Measurements from ENCODE around the gene SIVA1. TPM values are rescaled to one million over a fixed set of nuclear protein-coding genes. Genes with fewer than 3 reads are reported as not detected.

The SIVA1 gene
- total RNA-seq, 4 donors from 2014 or later, result 189 to 397 (median 203) TPM

DNA sequence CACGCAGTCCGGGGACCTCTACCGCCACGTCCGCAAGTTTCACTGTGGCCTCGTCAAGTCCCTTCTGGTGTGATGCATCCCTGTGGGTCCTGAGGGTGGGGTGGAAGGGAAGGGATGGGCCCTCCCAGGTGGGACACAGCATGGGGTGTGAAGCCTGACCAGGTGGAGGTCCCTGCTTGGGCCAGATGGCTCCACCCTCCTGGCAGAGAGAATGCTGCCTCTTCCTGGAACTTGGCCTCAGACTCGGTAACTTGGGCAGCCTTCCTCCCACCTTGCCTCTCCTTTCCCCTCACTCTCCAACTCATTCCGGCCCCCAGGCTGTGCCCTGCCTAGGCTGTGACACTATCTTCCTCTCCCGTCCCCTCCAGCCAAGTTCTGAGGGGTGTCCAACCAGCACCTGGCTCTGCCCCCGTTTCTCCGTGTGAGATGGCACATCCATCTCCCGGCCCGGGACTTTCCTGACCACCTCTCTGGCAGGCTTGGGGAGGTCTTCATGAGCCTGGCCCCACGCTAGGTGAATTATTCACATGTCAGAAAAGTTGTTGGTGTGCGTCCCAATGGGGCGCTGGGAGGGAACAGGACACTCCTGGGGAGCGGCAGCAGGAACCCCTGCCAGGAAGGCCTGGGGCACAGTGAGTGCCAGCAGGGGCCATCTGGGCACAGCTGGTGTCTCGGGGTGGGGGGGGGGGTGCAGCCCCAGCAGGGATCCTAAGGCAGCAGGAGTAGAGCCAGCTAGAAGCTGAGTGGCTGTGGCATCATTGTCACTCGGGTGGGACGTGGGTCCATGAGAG lies 49.6 kb downstream of the SIVA1 start:
- WGBS, 2 donors (ENCODE audit: low coverage in 1 of 2), result 60 to 89% methylated on average over 1 to 20 of the region's 20 CpGs
- intact Hi-C loops (cut with DNase I; ENCODE audit: low total_unique reads) (no loop called here), in situ Hi-C loops (cut with MboI; ENCODE audit: low pct_ligation_motif_present in 1 of 4, low pct_unique_long_range_greater_than_20kb in 1 of 4, low sequenced_read_pairs in 3 of 4) (no loop called here)
- no peak overlapping the region for H3K27ac ChIP-seq
- no peaks in the 10 kb centered on the region for H3K9me3 ChIP-seq
- no peak for DNase-seq
- H3K36me3 ChIP-seq, result no peaks in the 10 kb centered on the region
- H3K27me3 ChIP-seq, result no peaks in the 10 kb centered on the region
- H3K4me3 ChIP-seq, result no peak overlapping the region
- peaks cover 9 to 34% (median 22%) of the 10 kb centered on the region in 4 donors for H3K4me1 ChIP-seq
- TF ChIP-seq, protein P1, sequence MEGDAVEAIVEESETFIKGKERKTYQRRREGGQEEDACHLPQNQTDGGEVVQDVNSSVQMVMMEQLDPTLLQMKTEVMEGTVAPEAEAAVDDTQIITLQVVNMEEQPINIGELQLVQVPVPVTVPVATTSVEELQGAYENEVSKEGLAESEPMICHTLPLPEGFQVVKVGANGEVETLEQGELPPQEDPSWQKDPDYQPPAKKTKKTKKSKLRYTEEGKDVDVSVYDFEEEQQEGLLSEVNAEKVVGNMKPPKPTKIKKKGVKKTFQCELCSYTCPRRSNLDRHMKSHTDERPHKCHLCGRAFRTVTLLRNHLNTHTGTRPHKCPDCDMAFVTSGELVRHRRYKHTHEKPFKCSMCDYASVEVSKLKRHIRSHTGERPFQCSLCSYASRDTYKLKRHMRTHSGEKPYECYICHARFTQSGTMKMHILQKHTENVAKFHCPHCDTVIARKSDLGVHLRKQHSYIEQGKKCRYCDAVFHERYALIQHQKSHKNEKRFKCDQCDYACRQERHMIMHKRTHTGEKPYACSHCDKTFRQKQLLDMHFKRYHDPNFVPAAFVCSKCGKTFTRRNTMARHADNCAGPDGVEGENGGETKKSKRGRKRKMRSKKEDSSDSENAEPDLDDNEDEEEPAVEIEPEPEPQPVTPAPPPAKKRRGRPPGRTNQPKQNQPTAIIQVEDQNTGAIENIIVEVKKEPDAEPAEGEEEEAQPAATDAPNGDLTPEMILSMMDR (IDR thresholded peaks at IDR 0.05), result no peak
- TF ChIP-seq POLR2A (IDR thresholded peaks at IDR 0.05) (no peak), EP300 (IDR thresholded peaks at IDR 0.05; ENCODE audit: low read depth) (no peak)

DNA sequence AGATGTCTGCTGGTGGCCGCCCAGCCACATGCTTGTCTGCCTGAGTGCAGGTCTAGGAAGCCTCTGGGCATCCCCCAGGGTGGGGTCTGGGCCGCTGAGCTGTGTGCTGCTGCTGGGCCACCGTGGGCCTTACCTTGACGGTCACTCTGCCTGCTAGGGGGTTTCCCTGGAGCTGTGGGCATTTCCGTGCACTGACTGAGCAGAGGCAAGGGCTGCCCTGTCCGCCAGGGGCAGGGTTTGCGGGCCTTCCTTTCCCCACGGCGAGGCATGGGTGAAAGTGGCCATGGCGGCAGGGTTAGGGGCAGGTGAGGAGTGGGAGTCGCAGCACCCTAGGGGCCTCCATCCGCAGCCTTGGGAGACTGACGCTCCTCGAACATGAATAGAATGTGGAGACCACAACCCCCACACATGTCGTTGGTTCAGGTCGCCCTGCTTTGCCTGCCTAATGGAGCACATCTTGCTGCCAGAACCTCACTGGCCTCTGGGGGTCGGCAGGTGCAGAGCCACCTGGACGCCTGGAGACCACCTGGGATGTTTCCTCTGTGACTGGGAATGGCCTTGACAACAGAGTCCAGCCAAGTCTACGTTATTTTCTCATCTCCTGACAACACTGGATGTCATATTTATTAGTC lies 50.4 kb downstream of the SIVA1 start:
- 84 to 100% methylated on average over 3 to 18 of the region's 19 CpGs for WGBS, 2 donors (ENCODE audit: low coverage in 1 of 2)
- Histone ChIP-seq H3K4me1 (peaks cover 9 to 27% (median 20%) of the 10 kb centered on the region in 4 donors), H3K9me3 (no peaks in the 10 kb centered on the region)

DNA sequence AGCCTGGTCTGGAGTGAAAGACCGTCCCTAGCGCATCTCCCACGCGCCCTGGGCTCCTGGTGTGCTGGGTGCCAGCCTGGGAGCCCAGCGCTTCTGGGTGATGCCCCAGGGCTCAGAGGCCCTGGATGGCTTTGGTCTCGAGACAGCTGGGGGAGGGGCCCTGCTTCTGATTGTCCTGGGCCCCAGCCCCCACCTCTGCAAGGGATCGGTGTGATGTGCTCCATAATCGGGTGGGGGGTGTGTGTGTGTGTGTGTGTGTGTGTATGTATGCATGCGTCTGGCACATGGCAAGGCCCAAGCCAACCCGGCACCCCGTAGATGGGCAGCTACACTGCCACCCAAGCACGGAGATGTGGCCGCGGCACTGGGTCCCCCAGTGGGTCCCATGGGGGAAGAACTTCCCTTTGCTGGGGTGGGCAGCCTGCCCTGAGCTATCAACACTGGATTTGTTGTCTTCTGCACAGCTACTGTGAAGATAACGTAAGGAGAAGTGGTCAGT lies 51.0 kb downstream of the SIVA1 start:
- intact Hi-C loops (cut with DNase I; ENCODE audit: low total_unique reads), result no loop called here
- H3K4me1 ChIP-seq, result peaks cover 9 to 27% (median 20%) of the 10 kb centered on the region in 4 donors

More for the DNA sequence above, 50.4 kb downstream of the SIVA1 start:
- no peak for TF ChIP-seq POLR2AphosphoS5 (IDR thresholded peaks at IDR 0.05)
- Histone ChIP-seq H3K27me3 (no peaks in the 10 kb centered on the region), H3K36me3 (no peaks in the 10 kb centered on the region), H3K4me3 (no peak overlapping the region), H3K27ac (no peak overlapping the region)
- in situ Hi-C loops (cut with MboI; ENCODE audit: low pct_ligation_motif_present in 1 of 4, low pct_unique_long_range_greater_than_20kb in 1 of 4, low sequenced_read_pairs in 3 of 4), result no loop called here
- intact Hi-C loops (cut with DNase I; ENCODE audit: low total_unique reads), result no loop called here
- no peak for DNase-seq

DNA sequence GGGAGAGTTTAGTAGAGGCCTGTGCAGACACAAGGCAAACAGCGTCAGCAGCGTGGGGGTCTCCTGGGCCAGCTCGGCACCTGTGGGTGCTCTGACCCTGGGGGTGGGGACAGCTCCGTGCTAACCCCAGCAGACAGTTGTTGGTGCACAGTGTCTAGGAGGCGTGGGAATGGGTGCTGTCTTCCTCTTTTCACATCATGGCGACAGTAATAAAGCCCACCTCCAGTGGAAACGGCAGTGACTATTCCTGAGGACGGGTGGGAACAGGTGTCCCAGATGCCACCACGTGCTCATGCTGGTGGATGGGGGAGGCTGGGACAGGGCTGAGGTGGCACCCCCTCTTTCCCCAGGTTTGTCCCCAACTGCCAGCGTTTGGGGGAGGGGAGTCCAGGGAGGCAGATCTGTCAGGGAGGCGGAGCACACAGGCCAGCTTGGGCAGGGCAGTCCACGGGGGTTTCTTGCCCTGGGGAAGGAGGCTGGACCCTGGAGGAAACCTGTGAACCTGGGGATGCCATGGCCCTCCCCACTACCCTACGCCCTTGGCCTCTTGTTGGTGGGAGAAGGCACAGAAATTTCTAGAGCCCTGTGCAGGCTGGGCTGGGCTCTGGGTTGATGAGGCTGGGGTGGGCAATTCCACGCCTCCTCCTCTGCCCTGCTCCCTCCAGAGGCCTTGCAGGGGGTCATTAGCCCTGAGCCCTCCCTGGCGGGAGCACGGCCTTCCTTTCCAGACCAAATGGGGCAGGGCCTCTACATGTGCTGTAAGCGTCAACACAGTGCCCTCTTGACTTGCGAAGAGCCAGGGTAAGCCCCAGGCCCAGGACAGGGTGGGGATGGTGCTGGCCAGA lies 51.8 kb downstream of the SIVA1 start:
- intact Hi-C loops (cut with DNase I; ENCODE audit: low total_unique reads), result no loop called here
- H3K27me3 ChIP-seq, result no peaks in the 10 kb centered on the region
- no peaks in the 10 kb centered on the region for H3K9me3 ChIP-seq
- no peak overlapping the region for H3K27ac ChIP-seq
- 79% methylated on average over 14 of the region's 18 CpGs; no CpG with 5 or more reads in 1 of the 2 donors for WGBS, 2 donors (ENCODE audit: low coverage in 1 of 2)
- peaks cover 9 to 21% (median 17%) of the 10 kb centered on the region in 4 donors for H3K4me1 ChIP-seq
- TF ChIP-seq, protein P1 (IDR thresholded peaks at IDR 0.05), result no peak
- TF ChIP-seq EP300 (IDR thresholded peaks at IDR 0.05; ENCODE audit: low read depth) (no peak), POLR2A (IDR thresholded peaks at IDR 0.05) (no peak), POLR2AphosphoS5 (IDR thresholded peaks at IDR 0.05) (no peak)
- no peak overlapping the region for H3K4me3 ChIP-seq
- no peak for DNase-seq
- no peaks in the 10 kb centered on the region for H3K36me3 ChIP-seq
- in situ Hi-C loops (cut with MboI; ENCODE audit: low pct_ligation_motif_present in 1 of 4, low pct_unique_long_range_greater_than_20kb in 1 of 4, low sequenced_read_pairs in 3 of 4), result no loop called here

More for the DNA sequence above, 51.0 kb downstream of the SIVA1 start:
- in situ Hi-C loops (cut with MboI; ENCODE audit: low pct_ligation_motif_present in 1 of 4, low pct_unique_long_range_greater_than_20kb in 1 of 4, low sequenced_read_pairs in 3 of 4), result no loop called here
- Histone ChIP-seq H3K9me3 (no peaks in the 10 kb centered on the region), H3K27me3 (no peaks in the 10 kb centered on the region), H3K27ac (no peak overlapping the region), H3K4me3 (no peak overlapping the region), H3K36me3 (no peaks in the 10 kb centered on the region)
- no peak for TF ChIP-seq POLR2AphosphoS5 (IDR thresholded peaks at IDR 0.05)
- no peak for TF ChIP-seq POLR2A (IDR thresholded peaks at IDR 0.05)
- TF ChIP-seq, protein P1 (IDR thresholded peaks at IDR 0.05), result no peak
- no peak for TF ChIP-seq EP300 (IDR thresholded peaks at IDR 0.05; ENCODE audit: low read depth)
- no peak for DNase-seq
- 75 to 86% methylated on average over 1 to 14 of the region's 15 CpGs for WGBS, 2 donors (ENCODE audit: low coverage in 1 of 2)

Data from transverse colon (tissue), 4 donors.